HG03066 (cell line): ENCODE measurements around the gene CALHM3.
"Not testable (repeated sequence)": the region's sequence is repeated elsewhere in the genome, so short reads cannot be mapped to it uniquely, and the experiment has no call there.

ENCODE experiments used
- ATAC-seq: cut with Tn5 transposase; IDR thresholded peaks from one replicate; pipeline ENCODE4 v1.9.1; 2021; ENCODE audit warnings: low read depth; ENCODE audit not compliant: unreplicated experiment

CALHM3 gene

DNA sequence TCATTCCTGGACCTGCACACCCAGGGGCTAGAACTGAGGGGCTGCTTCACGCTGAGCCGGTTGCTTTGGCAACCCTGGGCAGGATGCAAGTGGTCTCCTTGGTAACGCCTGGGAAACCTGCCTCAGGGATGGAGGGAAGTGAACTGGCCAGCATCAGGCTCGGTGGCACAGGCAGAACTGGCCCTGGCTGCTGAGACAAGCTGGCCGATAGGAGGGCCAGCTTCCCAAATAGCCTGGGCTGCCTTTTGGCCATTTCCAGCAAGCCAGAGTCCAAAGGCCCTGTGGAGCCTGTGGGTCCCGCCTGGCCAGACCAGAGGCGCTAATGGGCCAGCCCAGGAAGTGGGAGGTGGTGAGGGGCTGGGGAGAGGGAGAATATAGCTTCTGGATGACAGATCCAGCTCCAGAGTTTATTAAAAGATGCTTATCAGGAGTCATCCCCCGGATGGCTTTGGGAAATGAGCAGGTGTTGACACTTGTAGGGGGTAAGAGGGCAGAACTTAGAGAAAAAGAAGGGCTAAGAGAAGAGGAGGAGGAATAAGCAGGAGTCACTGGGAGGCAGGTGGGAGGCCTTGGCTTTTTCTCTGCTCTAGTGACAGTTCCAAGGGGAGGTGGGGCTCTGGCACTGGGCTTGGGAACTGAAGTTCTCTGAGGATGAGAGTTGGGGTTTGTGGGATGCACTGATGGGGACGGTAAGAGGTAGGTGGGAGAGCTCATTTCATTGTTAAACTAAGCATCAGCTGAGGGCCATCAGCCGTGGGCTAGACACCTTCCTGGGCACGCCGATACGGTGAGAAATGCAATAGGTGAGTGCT, 24.0 kb upstream of the CALHM3 start:
- ATAC-seq: no peak

DNA sequence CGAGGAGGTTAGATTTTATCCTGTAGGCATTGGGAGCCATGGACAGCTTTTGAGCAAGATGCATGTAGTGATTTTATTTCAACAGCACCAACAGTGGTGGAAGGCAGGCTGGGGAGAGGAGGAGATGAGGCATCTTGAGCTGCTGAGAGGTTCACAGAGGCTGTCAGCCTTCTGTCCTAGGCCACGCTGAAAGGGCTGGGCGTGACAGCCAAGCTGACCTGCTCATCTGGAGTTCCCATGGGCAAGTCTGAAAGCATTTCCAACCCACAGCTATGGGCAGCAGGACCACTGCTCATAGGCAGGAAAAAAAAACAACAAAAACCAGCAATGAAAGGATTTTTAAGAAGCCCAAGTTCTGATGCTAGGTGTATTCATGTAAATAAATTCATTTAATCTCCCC, 22.1 kb upstream of the CALHM3 start:
- no peak for ATAC-seq

DNA sequence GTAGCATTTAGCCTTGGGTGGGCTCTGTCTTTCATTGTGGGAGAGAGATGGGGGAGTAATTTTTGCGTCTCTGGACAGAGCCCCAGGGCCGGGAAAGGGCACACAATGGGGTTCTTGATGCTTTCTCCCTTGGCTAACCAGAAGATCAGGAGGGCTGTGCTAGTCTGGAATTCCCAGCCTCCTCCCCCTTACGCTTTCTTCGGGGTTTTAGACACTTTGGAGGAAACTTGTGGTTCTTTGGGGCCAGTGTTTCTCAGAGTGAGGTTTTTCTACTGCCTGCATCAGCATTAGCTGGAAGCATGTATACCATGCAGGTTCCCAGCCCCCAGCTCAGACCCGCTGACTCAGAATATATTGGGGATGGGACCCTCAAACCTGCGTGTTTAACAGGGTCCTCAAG, 21.4 kb upstream of the CALHM3 start:
- no peak for ATAC-seq

DNA sequence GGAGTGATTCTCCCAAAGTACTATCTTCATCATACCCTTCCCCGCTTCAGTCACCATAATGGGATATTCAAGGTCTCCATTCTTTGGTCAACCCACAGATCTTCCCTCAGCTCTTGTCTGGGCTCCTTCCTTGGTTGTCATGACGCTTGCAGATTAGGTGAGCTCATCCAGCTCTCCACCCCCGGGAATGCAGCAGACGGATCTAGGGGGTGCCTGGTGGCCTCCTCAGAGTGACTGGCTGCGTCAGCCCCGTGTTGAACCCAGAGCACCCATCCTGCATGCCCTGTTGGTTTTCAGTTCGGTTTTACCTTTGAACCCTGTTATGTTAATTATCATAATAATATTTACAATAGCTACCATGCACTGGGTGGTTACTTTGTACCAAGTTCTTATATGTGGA, 20.8 kb upstream of the CALHM3 start:
- no peak for ATAC-seq

GRCh38 chr10:103498936-103499638, 20.0 kb upstream of the CALHM3 start:
- ATAC-seq: no peak

- ATAC-seq: no peak
These were observed 18.3 kb upstream of the CALHM3 start for GRCh38 chr10:103497161-103497915.

DNA sequence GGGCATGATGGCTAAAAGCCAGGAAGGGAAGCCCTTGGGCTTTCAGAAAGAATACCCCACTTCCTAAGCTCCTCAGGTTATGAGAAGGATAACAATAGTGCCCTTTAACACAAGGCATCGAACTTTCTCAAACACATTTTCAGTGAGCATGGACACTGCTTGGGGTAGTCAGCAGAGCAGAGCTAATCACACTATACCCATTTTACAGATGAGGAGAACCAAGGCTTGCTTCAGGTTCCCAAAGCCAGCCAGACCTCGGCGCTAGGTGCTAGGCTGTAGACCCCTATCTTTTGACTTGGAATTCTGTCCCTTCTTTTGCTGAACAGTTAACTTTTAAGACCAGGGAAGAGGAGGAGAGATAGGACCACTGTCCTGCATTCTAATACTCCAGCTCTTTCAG, 16.3 kb upstream of the CALHM3 start:
- no peak for ATAC-seq

GRCh38 chr10:103493916-103494877, 15.2 kb upstream of the CALHM3 start:
- ATAC-seq: no peak

GRCh38 chr10:103493362-103493915, 14.4 kb upstream of the CALHM3 start, which contains the start of gene NEURL1:
TSS of gene NEURL1 (plus strand) at chr10:103493705. CDS start at chr10:103494388, 683 bp downstream.
- no peak for ATAC-seq

DNA sequence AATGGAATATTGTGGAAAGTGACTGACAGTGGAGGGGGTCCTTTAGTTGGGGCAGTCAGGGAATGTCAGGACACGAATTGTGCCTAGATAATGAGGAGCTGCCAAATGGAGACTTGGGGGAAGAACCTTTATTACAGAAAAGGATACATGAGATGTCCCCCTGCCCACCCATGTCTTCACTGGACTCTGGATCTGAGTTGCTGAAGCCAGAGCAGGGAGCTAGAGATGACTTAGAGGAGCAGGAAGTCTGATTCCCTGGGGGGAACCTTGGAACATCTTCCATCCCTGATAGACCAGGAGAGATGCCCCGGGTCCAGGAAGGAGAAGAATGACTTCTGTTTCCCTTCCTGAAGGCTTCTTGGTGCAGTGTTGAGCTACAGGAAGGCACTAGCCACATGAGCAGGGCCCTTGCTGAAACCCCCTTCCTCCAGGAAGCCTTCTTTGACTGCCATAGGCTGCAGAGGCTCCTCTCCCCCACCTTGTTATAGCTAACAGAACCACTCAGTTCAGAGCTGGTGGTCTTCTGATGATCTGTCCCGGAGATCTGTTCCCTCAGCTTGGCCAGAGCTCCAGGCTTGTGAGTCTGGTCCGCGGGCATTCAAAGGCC, 13.7 kb upstream of the CALHM3 start:
- no peak for ATAC-seq

DNA sequence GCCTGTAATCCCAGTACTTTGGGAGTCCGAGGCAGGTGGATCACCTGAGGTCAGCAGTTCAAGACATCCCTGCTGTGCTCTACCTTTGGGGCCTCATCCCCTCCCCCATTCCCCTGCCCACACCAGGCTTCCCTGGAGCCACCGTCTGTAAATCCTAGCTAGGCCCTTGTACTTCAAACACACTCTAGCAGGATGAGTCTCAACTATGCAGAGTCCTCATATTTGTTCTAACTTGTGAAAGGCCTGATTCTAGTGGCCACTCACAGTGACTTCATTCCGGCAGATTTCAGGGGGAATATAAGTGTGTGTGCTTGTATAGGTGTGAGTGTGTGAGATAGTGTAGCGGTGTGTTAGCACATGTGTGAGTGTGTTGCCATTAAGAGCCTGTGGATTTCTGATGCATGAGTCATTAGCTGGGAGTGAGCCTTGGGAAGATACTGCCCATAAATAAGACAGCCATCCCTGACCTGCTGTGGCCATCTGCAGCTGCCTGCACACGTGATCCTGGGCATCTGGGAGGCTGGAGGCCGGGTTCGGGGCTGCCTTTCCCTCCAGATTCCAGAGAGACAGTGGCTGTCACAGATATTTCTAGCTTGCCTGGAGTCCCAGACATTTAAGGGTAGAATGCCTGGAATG, 12.8 kb upstream of the CALHM3 start:
- ATAC-seq: no peak

DNA sequence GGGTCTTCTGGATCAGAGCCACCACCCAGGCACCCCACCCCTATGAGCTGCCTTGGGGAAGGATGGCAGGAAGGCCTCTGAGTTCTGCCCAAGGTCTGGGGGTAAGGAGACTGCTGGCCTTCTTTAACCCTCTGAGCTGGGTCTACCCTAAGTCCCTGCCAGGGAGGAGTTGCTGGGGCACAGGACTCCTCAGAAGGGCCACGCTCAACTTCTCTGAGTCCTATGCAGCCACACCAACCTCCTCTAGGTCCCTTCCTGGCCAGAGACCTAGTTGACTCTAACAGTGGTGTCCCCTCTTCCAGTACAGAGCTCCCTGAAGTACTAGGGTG, 11.9 kb upstream of the CALHM3 start:
- ATAC-seq: peak; percentile 17

- no peak for ATAC-seq
These were observed 8.3 kb upstream of the CALHM3 start for GRCh38 chr10:103487410-103487708.

GRCh38 chr10:103486635-103487409, 7.8 kb upstream of the CALHM3 start:
- not testable (repeated sequence) for ATAC-seq

DNA sequence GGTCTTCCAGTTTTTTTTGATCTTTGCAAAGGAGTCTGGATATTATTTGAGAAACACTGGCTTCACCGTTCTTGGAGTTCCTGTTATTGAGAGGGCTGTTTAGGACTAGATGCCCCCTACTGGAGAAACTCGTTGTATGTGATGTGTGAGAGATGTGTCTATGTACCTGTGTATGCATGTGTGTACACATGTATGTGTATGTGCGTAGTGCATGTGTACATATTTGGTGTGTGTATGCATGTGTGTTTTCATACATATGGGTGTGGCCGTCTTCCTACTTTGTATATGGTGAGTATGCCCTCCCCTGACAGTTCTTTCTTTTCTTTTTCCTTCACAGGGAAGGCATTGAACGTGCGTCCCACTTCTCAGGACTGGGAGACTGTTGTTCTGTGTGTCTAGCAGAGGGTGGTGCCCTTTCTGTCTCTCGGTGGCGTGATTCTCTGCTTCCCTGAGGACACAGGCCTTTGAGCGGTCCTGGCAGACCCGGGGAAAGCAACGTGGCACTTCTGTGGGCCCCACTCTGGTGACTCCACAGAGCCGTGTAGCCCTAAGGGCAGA, 3.0 kb upstream of the CALHM3 start:
- ATAC-seq: no peak

GRCh38 chr10:103480521-103480920, 1.5 kb upstream of the CALHM3 start:
- no peak for ATAC-seq

- ATAC-seq: no peak
These were observed 369 bp downstream of the CALHM3 start for GRCh38 chr10:103478671-103479070.

- no peak for ATAC-seq
These were observed 2.8 kb downstream of the CALHM3 start for GRCh38 chr10:103476046-103476768.
